Lung (tissue), 12 donors: ENCODE results near the gene OGFR. TPM values are rescaled to one million over a fixed set of nuclear protein-coding genes. Genes with fewer than 3 reads are reported as not detected.
"Not testable (repeated sequence)": the region's sequence is repeated elsewhere in the genome, so short reads cannot be mapped to it uniquely, and the experiment has no call there.

Source experiments
- ATAC-seq: fragments of 200-7000 bp; cut with Tn5 transposase; one replicate; pipeline ENCODE4 v1.9.1; 2020; ENCODE audit warnings: moderate number of reproducible peaks; ENCODE audit not compliant: insufficient read depth, low FRiP score
- DNase-seq, 3 donors: peaks; one replicate each; pipeline ENCODE4 v3.0.0-alpha.2; 2013 to 2017
- H3K27ac ChIP-seq, 2 donors: one replicate each; pipeline ENCODE4 v1.5.1; 2013; ENCODE audit warnings: mild to moderate bottlenecking in 2 of 2, moderate library complexity in 2 of 2, control low read depth in 1 of 2, inconsistent platforms in 1 of 2, low read depth in 1 of 2, low read length in 1 of 2
- H3K27me3 ChIP-seq, 3 donors: one replicate each; pipeline ENCODE4 v1.5.1; 2013; ENCODE audit warnings: low read length in 2 of 3; ENCODE audit not compliant: control insufficient read depth in 3 of 3, insufficient read depth in 3 of 3
- H3K36me3 ChIP-seq, 4 donors: one replicate each; pipeline ENCODE4 v1.5.1; 2013; ENCODE audit warnings: low read length in 4 of 4, mild to moderate bottlenecking in 1 of 4, moderate library complexity in 1 of 4; ENCODE audit not compliant: control insufficient read depth in 4 of 4, insufficient read depth in 4 of 4
- H3K4me1 ChIP-seq, 5 donors: one replicate each; pipeline ENCODE4 v1.5.1; 2013; ENCODE audit warnings: low read length in 5 of 5, mild to moderate bottlenecking in 2 of 5, moderate library complexity in 1 of 5; ENCODE audit not compliant: control insufficient read depth in 5 of 5, insufficient read depth in 5 of 5
- H3K4me3 ChIP-seq: one replicate; pipeline ENCODE4 v1.5.1; 2013; ENCODE audit warnings: mild to moderate bottlenecking, control low read depth, moderate library complexity
- H3K9ac ChIP-seq, 2 donors: one replicate each; pipeline ENCODE4 v1.5.1; 2013; ENCODE audit warnings: low read length in 2 of 2, control low read depth in 1 of 2; ENCODE audit not compliant: insufficient read depth in 1 of 2
- H3K9me3 ChIP-seq, 4 donors: one replicate each; pipeline ENCODE4 v1.5.1; 2013; ENCODE audit warnings: low read length in 3 of 4, mild to moderate bottlenecking in 1 of 4, moderate library complexity in 1 of 4; ENCODE audit not compliant: control insufficient read depth in 4 of 4, insufficient read depth in 3 of 4
- WGBS, 2 donors: extraction: QIAGEN DNeasy Blood & Tissue Kit; methylation state at CpG; one replicate each; pipeline ENCODE4 v1.1.7; 2013; 5-methylcytosine and 5-hydroxymethylcytosine counted together
- polyA plus RNA-seq, 2 donors: library from polyadenylated mRNA; stranded (reverse); fragments of 200-250 nt; gene quantifications; one replicate each; pipeline ENCODE4 v1.2.1, GENCODE V29; 2013
- total RNA-seq, 2 donors: library from RNA; depleted of rRNA in 1 of 2; stranded (reverse); fragments of >200 nt in 1 of 2; gene quantifications; one replicate each; pipeline ENCODE4 v1.2.1, GENCODE V29; 2014 to 2021
- TF ChIP-seq, protein P1 (sequence below): IDR thresholded peaks from 2 replicates; pipeline ENCODE4 v1.5.1; 2012; ENCODE audit warnings: mild to moderate bottlenecking; ENCODE audit errors: control extremely low read depth, extremely low read depth
- donor health status: control.
- donor health status: control.
- donor health status: Bipolar disorder and iron deficiency.
- donor health status: healthy.
- donor health status: DM: yes; HTN: yes; CAD: no.

OGFR gene
- total and polyA plus RNA-seq, 4 donors: 38.0 to 73.1 (median 63.9) TPM

DNA sequence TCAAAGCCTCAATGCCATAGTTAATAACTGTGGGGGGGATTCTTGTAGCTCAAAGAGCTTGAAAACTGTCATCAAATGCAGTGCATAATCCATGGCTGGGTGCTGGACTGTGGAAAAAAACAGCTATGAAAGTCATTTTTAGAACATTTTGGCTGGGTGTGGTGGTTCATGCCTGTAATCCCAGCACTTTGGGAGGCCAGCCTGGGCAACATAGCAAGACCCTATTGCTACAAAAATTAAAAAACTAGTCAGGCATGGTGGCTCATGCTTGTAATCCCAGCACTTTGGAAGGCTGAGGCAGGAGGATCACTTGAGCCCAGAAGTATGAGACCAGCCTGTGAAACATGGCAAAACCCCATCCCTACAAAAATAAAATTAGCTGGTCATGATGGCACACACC lies 44.8 kb downstream of the OGFR start:
- no peak for DNase-seq
- TF ChIP-seq, protein P1, sequence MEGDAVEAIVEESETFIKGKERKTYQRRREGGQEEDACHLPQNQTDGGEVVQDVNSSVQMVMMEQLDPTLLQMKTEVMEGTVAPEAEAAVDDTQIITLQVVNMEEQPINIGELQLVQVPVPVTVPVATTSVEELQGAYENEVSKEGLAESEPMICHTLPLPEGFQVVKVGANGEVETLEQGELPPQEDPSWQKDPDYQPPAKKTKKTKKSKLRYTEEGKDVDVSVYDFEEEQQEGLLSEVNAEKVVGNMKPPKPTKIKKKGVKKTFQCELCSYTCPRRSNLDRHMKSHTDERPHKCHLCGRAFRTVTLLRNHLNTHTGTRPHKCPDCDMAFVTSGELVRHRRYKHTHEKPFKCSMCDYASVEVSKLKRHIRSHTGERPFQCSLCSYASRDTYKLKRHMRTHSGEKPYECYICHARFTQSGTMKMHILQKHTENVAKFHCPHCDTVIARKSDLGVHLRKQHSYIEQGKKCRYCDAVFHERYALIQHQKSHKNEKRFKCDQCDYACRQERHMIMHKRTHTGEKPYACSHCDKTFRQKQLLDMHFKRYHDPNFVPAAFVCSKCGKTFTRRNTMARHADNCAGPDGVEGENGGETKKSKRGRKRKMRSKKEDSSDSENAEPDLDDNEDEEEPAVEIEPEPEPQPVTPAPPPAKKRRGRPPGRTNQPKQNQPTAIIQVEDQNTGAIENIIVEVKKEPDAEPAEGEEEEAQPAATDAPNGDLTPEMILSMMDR: no peak
- no peak overlapping the region for H3K27ac ChIP-seq
- H3K9me3 ChIP-seq: no peaks in the 10 kb centered on the region
- ATAC-seq: no peak
- H3K4me1 ChIP-seq: no peaks in the 10 kb centered on the region
- no peak overlapping the region for H3K9ac ChIP-seq
- peaks cover 0 to 14% (median 9%) of the 10 kb centered on the region in 4 donors for H3K36me3 ChIP-seq
- H3K4me3 ChIP-seq: no peak overlapping the region
- H3K27me3 ChIP-seq: no peaks in the 10 kb centered on the region

DNA sequence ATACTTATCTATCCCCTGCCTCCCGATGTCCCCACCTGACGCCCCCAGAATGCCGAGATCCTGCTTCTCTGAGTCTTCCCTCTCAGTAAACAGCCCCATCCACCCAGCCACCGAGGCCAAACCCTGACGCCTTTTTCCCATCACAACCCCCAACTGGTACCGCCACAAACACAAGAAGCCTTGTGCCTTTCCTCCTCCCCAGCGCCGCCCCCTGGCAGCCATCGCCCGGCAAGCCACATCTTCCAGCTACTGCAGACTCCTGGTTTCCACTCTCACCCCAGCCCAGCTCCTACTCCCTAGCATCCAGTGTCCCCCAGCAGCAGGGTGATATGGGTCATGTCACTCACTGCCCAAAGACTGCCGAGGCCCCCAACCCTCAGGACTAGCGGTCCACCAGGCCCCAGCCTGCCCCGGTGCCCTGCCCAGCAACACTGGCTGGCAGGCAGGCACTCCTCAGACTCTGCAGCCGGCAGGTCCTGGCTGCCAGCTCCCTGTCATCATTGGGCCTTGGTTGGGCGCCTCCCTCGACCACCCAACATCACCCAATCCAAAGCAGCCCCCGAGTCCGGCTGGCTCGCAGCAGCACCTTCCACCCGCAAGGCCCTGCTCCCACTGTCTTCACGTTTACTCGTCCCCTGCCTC lies 45.8 kb downstream of the OGFR start:
- WGBS, 2 donors: 93 to 95% methylated on average over 22 of the region's 22 CpGs
- no peaks in the 10 kb centered on the region for H3K27me3 ChIP-seq
- H3K4me3 ChIP-seq: no peak overlapping the region
- H3K9me3 ChIP-seq: no peaks in the 10 kb centered on the region
- no peak for ATAC-seq
- H3K4me1 ChIP-seq: no peaks in the 10 kb centered on the region
- no peak overlapping the region for H3K27ac ChIP-seq
- H3K36me3 ChIP-seq: peaks cover 0 to 15% (median 9%) of the 10 kb centered on the region in 4 donors
- no peak for DNase-seq
- H3K9ac ChIP-seq: no peak overlapping the region
- TF ChIP-seq, protein P1: no peak

DNA sequence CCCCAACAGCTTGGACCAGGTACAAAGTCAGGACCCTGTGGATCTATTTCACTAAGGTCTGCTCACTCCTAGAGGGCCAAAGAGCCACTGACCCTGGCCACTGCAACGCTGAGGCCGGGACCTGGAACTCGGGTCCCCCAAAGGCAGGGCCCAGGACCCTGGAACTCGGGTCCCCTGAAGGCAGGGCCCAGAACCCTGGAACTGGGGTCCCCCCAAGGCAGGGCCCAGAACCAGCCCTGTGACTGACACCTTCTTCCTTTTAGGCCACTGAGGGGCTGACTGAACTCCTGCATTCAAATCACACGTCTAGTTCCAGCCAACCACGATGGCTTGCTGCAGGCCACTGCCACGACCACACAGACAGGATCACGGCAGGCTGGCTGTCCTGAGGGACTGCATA lies 47.6 kb downstream of the OGFR start:
- DNase-seq (no peak), ATAC-seq (no peak)
- Histone ChIP-seq H3K4me1 (no peaks in the 10 kb centered on the region), H3K36me3 (peaks cover under 1 to 19% (median 11%) of the 10 kb centered on the region in 4 donors), H3K9ac (no peak overlapping the region), H3K4me3 (no peak overlapping the region), H3K9me3 (peaks cover 0 to 2% (median 0%) of the 10 kb centered on the region in 4 donors), H3K27me3 (no peaks in the 10 kb centered on the region), H3K27ac (no peak overlapping the region)
- TF ChIP-seq, protein P1: no peak
- 91 to 93% methylated on average over 8 of the region's 8 CpGs for WGBS, 2 donors

DNA sequence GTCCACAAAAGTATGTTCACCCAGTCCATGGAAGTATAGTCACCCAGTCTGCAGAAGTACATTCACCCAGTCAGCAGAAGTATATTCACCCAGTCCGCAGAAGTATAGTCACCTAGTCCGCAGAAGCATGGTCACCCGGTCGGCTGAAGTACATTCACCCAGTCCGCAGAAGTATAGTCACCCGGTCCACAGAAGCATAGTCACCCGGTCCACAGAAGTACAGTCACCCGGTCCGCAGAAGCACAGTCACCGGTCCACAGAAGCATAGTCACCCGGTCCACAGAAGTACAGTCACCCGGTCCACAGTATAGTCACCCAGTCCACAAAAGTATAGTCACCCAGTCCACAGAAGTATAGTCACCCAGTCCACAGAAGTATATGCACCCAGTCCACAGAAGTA lies 48.2 kb downstream of the OGFR start:
- H3K27me3 ChIP-seq: no peaks in the 10 kb centered on the region
- ATAC-seq: no peak
- WGBS, 2 donors: 91 to 98% methylated on average over 12 of the region's 12 CpGs
- H3K9ac ChIP-seq: no peak overlapping the region
- TF ChIP-seq, protein P1: no peak
- H3K36me3 ChIP-seq: peaks cover 3 to 21% (median 12%) of the 10 kb centered on the region in 4 donors
- no peaks in the 10 kb centered on the region for H3K4me1 ChIP-seq
- peaks cover 0 to 2% (median 0%) of the 10 kb centered on the region in 4 donors for H3K9me3 ChIP-seq
- no peak overlapping the region for H3K4me3 ChIP-seq
- no peak for DNase-seq
- no peak overlapping the region for H3K27ac ChIP-seq

DNA sequence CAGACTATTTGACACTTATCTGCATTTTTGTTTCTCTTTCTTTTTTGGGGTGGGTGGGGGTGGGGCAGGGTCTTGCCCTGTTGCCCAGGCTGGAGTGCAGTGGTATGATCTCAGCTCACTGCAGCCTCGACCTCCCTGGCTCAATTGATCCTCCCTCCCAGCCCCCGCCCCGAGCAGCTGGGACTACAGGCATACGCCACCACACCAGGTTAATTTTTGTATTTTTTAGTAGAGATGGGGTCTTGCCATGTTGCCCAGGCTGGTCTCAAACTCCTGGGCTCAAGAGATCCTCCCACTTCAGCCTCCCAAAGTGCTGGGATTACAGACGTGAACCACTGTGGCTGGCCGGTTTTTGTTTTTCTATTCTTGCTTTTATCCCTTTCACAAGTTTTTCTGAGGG lies 48.7 kb downstream of the OGFR start:
- not testable (repeated sequence) for DNase-seq, H3K27ac ChIP-seq, H3K9ac ChIP-seq, ATAC-seq, H3K4me1 ChIP-seq, H3K27me3 ChIP-seq, H3K4me3 ChIP-seq, H3K9me3 ChIP-seq
- peaks cover 3 to 21% (median 12%) of the 10 kb centered on the region in 4 donors for H3K36me3 ChIP-seq
- WGBS, 2 donors: 91 to 95% methylated on average over 6 of the region's 6 CpGs
